K562 (cell line): Measurements from ENCODE around the gene GNG14. TPM values are rescaled to one million over a fixed set of nuclear protein-coding genes. Genes with fewer than 3 reads are reported as not detected.

Source experiments
- ATAC-seq: fragments of 200-7000 bp; cut with Tn5 transposase; 3 replicates; pipeline ENCODE4 v1.9.1; 2020; ENCODE audit warnings: moderate library complexity
- BruUV-seq: library from RNA; stranded (reverse); fragments of 400-500 nt; replicated peaks from 2 replicates; lab custom pipeline; 2021; lab: Mats Ljungman, UMichigan
- CTCF ChIA-PET: fragments of 300-600 bp; formaldehyde crosslinking; extraction: SDS; loops from one replicate; lab custom pipeline; 2021; ENCODE audit warnings: low intra/inter-chr PET ratio; lab: Yijun Ruan, JAX
- POLR2A ChIA-PET: fragments of 300-600, 350-650 bp; sonication (Branson Sonifier 250); formaldehyde crosslinking; extraction: SDS; loops from one replicate; lab custom pipeline; 2021; ENCODE audit warnings: antibody characterized with exemption, inconsistent platforms; lab: Yijun Ruan, JAX
- DNase-seq, 4 experiments: peaks; one replicate each; pipeline versions ENCODE4 v3.0.0 to v3.0.0-alpha.2; 2011 to 2018; ENCODE audit warnings: low spot score in 3 of 4, mixed read lengths in 3 of 4; ENCODE audit errors: extremely low read depth in 1 of 4
- FAIRE-seq: peaks from 2 replicates; lab custom pipeline; 2011; peaks lifted over from hg19 to GRCh38; lab: Jason Lieb, UNC
- H2AFZ ChIP-seq: 2 replicates; pipeline ENCODE4 v1.6.0; 2011; ENCODE audit warnings: low read depth, low read length, control low read depth, inconsistent platforms
- H3K27ac ChIP-seq: fragments of 200-600 bp; 3 replicates; pipeline ENCODE4 v1.8.0; 2011; ENCODE audit warnings: low read depth, mild to moderate bottlenecking, control low read depth, inconsistent platforms, low read length, moderate library complexity, mixed read lengths; ENCODE audit errors: extremely low read depth
- H3K27me3 ChIP-seq, 2 experiments: fragments of 300-600 bp in 1 of 2; 2 replicates in 1 of 2; 3 replicates in 1 of 2; pipeline versions ENCODE4 v1.6.0 to v1.8.0; 2011; ENCODE audit warnings: inconsistent platforms in 2 of 2, low read length in 2 of 2, mild to moderate bottlenecking in 1 of 2, mixed read lengths in 1 of 2, moderate library complexity in 1 of 2; ENCODE audit not compliant: control insufficient read depth in 2 of 2, insufficient read depth in 2 of 2
- H3K36me3 ChIP-seq: fragments of 300-600 bp; 3 replicates; pipeline ENCODE4 v1.8.0; 2011; ENCODE audit warnings: mild to moderate bottlenecking, low read length, inconsistent platforms; ENCODE audit not compliant: control insufficient read depth, insufficient read depth
- H3K4me1 ChIP-seq, 2 experiments: fragments of 200-600 bp in 1 of 2; replicated peaks in 1 of 2; 2 replicates in 1 of 2; 3 replicates in 1 of 2; pipeline versions ENCODE4 v1.5.1 to v1.8.0; 2011; ENCODE audit warnings: inconsistent platforms in 2 of 2, low read length in 2 of 2, mild to moderate bottlenecking in 1 of 2, mixed read lengths in 1 of 2, moderate library complexity in 1 of 2; ENCODE audit not compliant: control insufficient read depth in 2 of 2, insufficient read depth in 2 of 2
- H3K4me2 ChIP-seq: 2 replicates; pipeline ENCODE4 v1.6.1; 2011; ENCODE audit warnings: low read length, control low read depth, inconsistent platforms, mixed read lengths; ENCODE audit not compliant: insufficient read depth
- H3K4me3 ChIP-seq: fragments of 200-600 bp; sonication (generic), shearing (Covaris generic); 2 replicates; pipeline ENCODE4 v1.5.1; 2016; ENCODE audit warnings: control low read depth, inconsistent platforms
- H3K79me2 ChIP-seq: fragments of 200-600 bp; 3 replicates; pipeline ENCODE4 v1.8.0; 2011; ENCODE audit warnings: low read length, inconsistent platforms; ENCODE audit not compliant: control insufficient read depth, insufficient read depth
- H3K9ac ChIP-seq, 2 experiments: 2 replicates each; pipeline versions ENCODE4 v1.6.0 to v1.6.1; 2011; ENCODE audit warnings: low read depth in 2 of 2, low read length in 2 of 2, control low read depth in 1 of 2, inconsistent platforms in 1 of 2, mild to moderate bottlenecking in 1 of 2, mixed read lengths in 1 of 2; ENCODE audit not compliant: insufficient read depth in 1 of 2
- H3K9me1 ChIP-seq: one replicate; pipeline ENCODE4 v1.6.0; 2011; ENCODE audit warnings: inconsistent platforms, mild to moderate bottlenecking, low read length, moderate library complexity; ENCODE audit not compliant: control insufficient read depth, insufficient read depth
- H3K9me3 ChIP-seq: replicated peaks from 2 replicates; pipeline ENCODE4 v1.5.1; 2011; ENCODE audit warnings: low read depth, low read length, inconsistent platforms; ENCODE audit not compliant: control insufficient read depth, insufficient read depth
- H4K20me1 ChIP-seq: replicated peaks from 2 replicates; pipeline ENCODE4 v1.6.1; 2011; ENCODE audit warnings: low read length, inconsistent platforms, mixed read lengths; ENCODE audit not compliant: control insufficient read depth, insufficient read depth
- BHLHE40 ChIP-seq: IDR thresholded peaks from 2 replicates; pipeline ENCODE4 v1.6.1; 2011; ENCODE audit warnings: low read length, improper control_type of control experiment
- GATAD2A ChIP-seq: fragments of 450-650 bp; IDR thresholded peaks from 2 replicates; pipeline ENCODE4 v1.6.1; 2017
- JUND ChIP-seq, 2 experiments: IDR thresholded peaks; 2 replicates in 1 of 2; 3 replicates in 1 of 2; pipeline ENCODE4 v1.6.1; 2011; ENCODE audit warnings: borderline replicate concordance in 2 of 2, low read depth in 2 of 2, low read length in 2 of 2, improper control_type of control experiment in 1 of 2, missing biosample characterization in 1 of 2, missing genetic modification characterization in 1 of 2, missing genetic modification reagents in 1 of 2
- PHB ChIP-seq: fragments of 250-450 bp; sonication (Bioruptor Pico); IDR thresholded peaks from 2 replicates; pipeline ENCODE4 v1.5.0; 2021
- POLR2G ChIP-seq: fragments of 200-400 bp; formaldehyde crosslinking; IDR thresholded peaks from 2 replicates; pipeline ENCODE4 v1.6.1; 2017; ENCODE audit warnings: low read depth, mild to moderate bottlenecking, antibody characterized with exemption, low read length, moderate library complexity
- RAD21 ChIP-seq, 2 experiments: fragments of 250-450 bp in 1 of 2; fragments of 450-650 bp in 1 of 2; sonication (Bioruptor Pico) in 1 of 2; formaldehyde crosslinking in 1 of 2; IDR thresholded peaks in 1 of 2; conservative IDR thresholded peaks in 1 of 2; 2 replicates each; pipeline versions ENCODE4 v1.4.0 to v1.8.0; 2020 to 2022; ENCODE audit warnings: mild to moderate bottlenecking in 2 of 2, moderate library complexity in 1 of 2
- RBFOX2 ChIP-seq: fragments of 200-400 bp; formaldehyde crosslinking; IDR thresholded peaks from 2 replicates; pipeline ENCODE4 v1.6.1; 2017; ENCODE audit warnings: low read depth, mild to moderate bottlenecking, low read length, moderate library complexity
- ZNF644 ChIP-seq: fragments of 200-800 bp; sonication (Bioruptor generic); IDR thresholded peaks from 2 replicates; pipeline ENCODE4 v1.6.1; 2016; ENCODE audit warnings: low read depth, missing genetic modification characterization, missing compliant biosample characterization
- WGBS: fragments of 100-300 bp; shearing (Covaris generic); methylation state at CpG from one replicate; pipeline ENCODE4 v1.1.6; 2016; ENCODE audit warnings: low coverage, mixed read lengths; ENCODE audit not compliant: insufficient coverage; ENCODE audit errors: missing lambda C conversion rate; 5-methylcytosine and 5-hydroxymethylcytosine counted together
- in situ Hi-C: fragments of 300-500 bp; cut with MboI; formaldehyde crosslinking; loops from 4 replicates; pipeline ENCODE4 v1.15.0; 2018; ENCODE audit warnings: inconsistent platforms, mixed read lengths
- intact Hi-C: fragments of 100-400 bp; cut with micrococcal nuclease; formaldehyde crosslinking; loops from 2 replicates; pipeline ENCODE4 v1.14.2; 2022
- polyA plus RNA-seq, 8 experiments: library from polyadenylated mRNA; depleted of rRNA in 4 of 8; stranded (reverse) in 5 of 8; unstranded in 3 of 8; fragments of >200 nt; fragmentation: Nextera tagmentation in 2 of 8; fragmentation: Illumina TruSeq in 1 of 8; extraction: Ambion mirVana in 2 of 8; extraction: Trizol in 1 of 8; gene quantifications; 2 replicates each; pipeline versions ENCODE4 v1.2.1 to v1.2.3, GENCODE V29; 2011 to 2014; ENCODE audit warnings: inconsistent platforms in 1 of 8, missing spikeins in 1 of 8
- total RNA-seq, 7 experiments: library from RNA; depleted of rRNA in 6 of 7; stranded (reverse); fragments of >200 nt in 6 of 7; fragmentation: Illumina TruSeq in 2 of 7; extraction: Trizol in 2 of 7; gene quantifications; 2 replicates each; pipeline versions ENCODE4 v1.2.1 to v1.2.3, GENCODE V29; 2011 to 2021; ENCODE audit warnings: low replicate concordance in 1 of 7
- TF ChIP-seq, protein P1 (sequence below), 2 experiments: fragments of 450-650 bp; formaldehyde crosslinking in 1 of 2; IDR thresholded peaks; 2 replicates each; pipeline versions ENCODE4 v1.4.0 to v1.6.1; 2014 to 2020; ENCODE audit warnings: mild to moderate bottlenecking in 2 of 2, borderline replicate concordance in 1 of 2, low read depth in 1 of 2

Gene GNG14
- total and polyA plus RNA-seq, 9 of the 15 experiments (the other 6 are each of a cell fraction or from before 2014, with no cell fraction given) = not detected

DNA sequence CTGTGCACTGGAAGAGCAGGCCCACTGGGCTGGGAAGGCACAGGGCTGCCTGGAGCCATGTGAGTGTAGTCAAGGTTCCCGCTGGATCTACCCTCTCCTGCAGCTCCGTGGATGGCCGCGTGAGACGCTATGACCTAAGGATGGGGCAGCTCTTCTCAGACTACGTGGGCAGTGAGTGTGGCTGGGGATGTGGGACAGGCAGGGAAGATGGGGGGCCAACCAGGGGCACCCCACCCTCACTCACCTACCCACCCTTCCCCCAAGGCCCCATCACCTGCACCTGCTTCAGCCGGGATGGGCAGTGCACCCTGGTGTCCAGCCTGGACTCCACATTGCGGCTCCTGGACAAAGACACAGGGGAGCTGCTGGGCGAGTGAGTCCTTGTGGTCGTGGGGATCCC, 15.1 kb upstream of the GNG14 start:
- Histone ChIP-seq H3K9me1 (no peaks in the 10 kb centered on the region), H3K79me2 (peaks cover 28% of the 10 kb centered on the region), H3K4me1 (peaks cover 15 to 49% of the 10 kb centered on the region in 2 experiments; a peak in 4 of 5 replicates), H3K4me3 (no peak overlapping the region), H3K9ac (peak overlapping the region in 1 of 2 experiments; percentile 28; a peak in 2 of 4 replicates), H2AFZ (no peak overlapping the region), H3K9me3 (no peaks in the 10 kb centered on the region), H3K27me3 (no peaks in the 10 kb centered on the region), H4K20me1 (peaks cover 5% of the 10 kb centered on the region), H3K27ac (no peak overlapping the region), H3K4me2 (no peak overlapping the region), H3K36me3 (peaks cover 63% of the 10 kb centered on the region)
- intact Hi-C loops (loop anchor here (1.0 to 2.0 kb wide), 3 partner anchors 32 to 150 kb away; no protein-coding TSS in a partner anchor), in situ Hi-C loops (loop anchor here (5.0 to 10.0 kb wide), 2 partner anchors 110 to 468 kb away; no protein-coding TSS in a partner anchor)
- ChIA-PET CTCF (interaction anchor here (0.6 to 2.0 kb wide), 2 partner anchors 109 to 151 kb away, joined by 3 to 7 read pairs; no protein-coding TSS in a partner anchor), POLR2A (interaction anchor here (0.6 to 4.7 kb wide), 5 partner anchors 7 to 582 kb away, joined by 3 to 39 read pairs (median 4); partner anchors contain the start of gene DHPS)
- WGBS = 91% methylated on average over 5 of the region's 10 CpGs
- BruUV-seq = no TSS peak
- FAIRE-seq (no peak), DNase-seq (no peak), ATAC-seq (no peak)
- TF ChIP-seq BHLHE40 (no peak), RBFOX2 (peak; percentile 58; the same call in 1 of the 2 replicates), PHB (CRISPR knock-in tag) (no peak), ZNF644 (tag) (no peak), JUND (IDR thresholded peaks at IDR 0.05; ENCODE audit: borderline replicate concordance, low read depth, low read length) (no peak), JUND (tag; IDR thresholded peaks at IDR 0.05; ENCODE audit: borderline replicate concordance, low read depth, low read length) (no peak), GATAD2A (no peak), RAD21 (CRISPR knock-in tag; conservative IDR thresholded peaks at IDR 0.05 in 1 of 2, IDR thresholded peaks at IDR 0.05 in 1 of 2) (no peak), POLR2G (peak; percentile 44; the same call in 1 of the 2 replicates)
- TF ChIP-seq, protein P1, sequence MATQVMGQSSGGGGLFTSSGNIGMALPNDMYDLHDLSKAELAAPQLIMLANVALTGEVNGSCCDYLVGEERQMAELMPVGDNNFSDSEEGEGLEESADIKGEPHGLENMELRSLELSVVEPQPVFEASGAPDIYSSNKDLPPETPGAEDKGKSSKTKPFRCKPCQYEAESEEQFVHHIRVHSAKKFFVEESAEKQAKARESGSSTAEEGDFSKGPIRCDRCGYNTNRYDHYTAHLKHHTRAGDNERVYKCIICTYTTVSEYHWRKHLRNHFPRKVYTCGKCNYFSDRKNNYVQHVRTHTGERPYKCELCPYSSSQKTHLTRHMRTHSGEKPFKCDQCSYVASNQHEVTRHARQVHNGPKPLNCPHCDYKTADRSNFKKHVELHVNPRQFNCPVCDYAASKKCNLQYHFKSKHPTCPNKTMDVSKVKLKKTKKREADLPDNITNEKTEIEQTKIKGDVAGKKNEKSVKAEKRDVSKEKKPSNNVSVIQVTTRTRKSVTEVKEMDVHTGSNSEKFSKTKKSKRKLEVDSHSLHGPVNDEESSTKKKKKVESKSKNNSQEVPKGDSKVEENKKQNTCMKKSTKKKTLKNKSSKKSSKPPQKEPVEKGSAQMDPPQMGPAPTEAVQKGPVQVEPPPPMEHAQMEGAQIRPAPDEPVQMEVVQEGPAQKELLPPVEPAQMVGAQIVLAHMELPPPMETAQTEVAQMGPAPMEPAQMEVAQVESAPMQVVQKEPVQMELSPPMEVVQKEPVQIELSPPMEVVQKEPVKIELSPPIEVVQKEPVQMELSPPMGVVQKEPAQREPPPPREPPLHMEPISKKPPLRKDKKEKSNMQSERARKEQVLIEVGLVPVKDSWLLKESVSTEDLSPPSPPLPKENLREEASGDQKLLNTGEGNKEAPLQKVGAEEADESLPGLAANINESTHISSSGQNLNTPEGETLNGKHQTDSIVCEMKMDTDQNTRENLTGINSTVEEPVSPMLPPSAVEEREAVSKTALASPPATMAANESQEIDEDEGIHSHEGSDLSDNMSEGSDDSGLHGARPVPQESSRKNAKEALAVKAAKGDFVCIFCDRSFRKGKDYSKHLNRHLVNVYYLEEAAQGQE (IDR thresholded peaks at IDR 0.05; ENCODE audit: borderline replicate concordance) = no peak
- TF ChIP-seq, protein P1 (CRISPR knock-in tag; IDR thresholded peaks at IDR 0.05; ENCODE audit: low read depth) = no peak
